Keratinocyte (primary cell): Measurements from ENCODE around the gene ABCA7. TPM values are rescaled to one million over a fixed set of nuclear protein-coding genes. Genes with fewer than 3 reads are reported as not detected.

Experiments
- DNase-seq: peaks from one replicate; pipeline ENCODE4 v3.0.0-alpha.2; 2011; ENCODE audit warnings: low read depth, missing footprints, low spot score
- FAIRE-seq: peaks from 2 replicates; lab custom pipeline; 2011; peaks lifted over from hg19 to GRCh38; lab: Jason Lieb, UNC
- H2AFZ ChIP-seq: 2 replicates; pipeline ENCODE4 v1.6.0; 2012; ENCODE audit warnings: low read length, control low read depth, inconsistent platforms; ENCODE audit not compliant: control insufficient read depth
- H3K27ac ChIP-seq: 2 replicates; pipeline ENCODE4 v1.5.1; 2011; ENCODE audit warnings: low read length; ENCODE audit not compliant: control insufficient read depth, insufficient read depth
- H3K27me3 ChIP-seq: 3 replicates; pipeline ENCODE4 v1.6.0; 2011; ENCODE audit warnings: low read length; ENCODE audit not compliant: control insufficient read depth, insufficient read depth; ENCODE audit errors: extremely low read depth
- H3K36me3 ChIP-seq, 2 experiments: 2 replicates in 1 of 2; 3 replicates in 1 of 2; pipeline ENCODE4 v1.5.1; 2011; ENCODE audit warnings: low read length in 2 of 2, mild to moderate bottlenecking in 1 of 2; ENCODE audit not compliant: control insufficient read depth in 2 of 2, insufficient read depth in 2 of 2; ENCODE audit errors: extremely low read depth in 1 of 2
- H3K4me1 ChIP-seq: 3 replicates; pipeline ENCODE4 v1.5.1; 2011; ENCODE audit warnings: low read length; ENCODE audit not compliant: control insufficient read depth, insufficient read depth; ENCODE audit errors: extremely low read depth
- H3K4me2 ChIP-seq: 3 replicates; pipeline ENCODE4 v1.6.0; 2011; ENCODE audit warnings: low read depth, low read length; ENCODE audit not compliant: control insufficient read depth, insufficient read depth; ENCODE audit errors: extremely low read depth
- H3K4me3 ChIP-seq, 3 experiments: fragments of 200-600 bp in 1 of 3; sonication (generic) in 1 of 3; 2 replicates in 2 of 3; 3 replicates in 1 of 3; pipeline ENCODE4 v1.5.1; 2011 to 2016; ENCODE audit warnings: low read length in 3 of 3, mild to moderate bottlenecking in 3 of 3, control low read depth in 2 of 3, inconsistent platforms in 1 of 3, low read depth in 1 of 3, mixed read lengths in 1 of 3, mixed run types in 1 of 3, moderate library complexity in 1 of 3; ENCODE audit not compliant: control insufficient read depth in 2 of 3, insufficient read depth in 2 of 3; ENCODE audit errors: extremely low read depth in 1 of 3
- H3K79me2 ChIP-seq: 2 replicates; pipeline ENCODE4 v1.6.0; 2012; ENCODE audit warnings: low read length; ENCODE audit not compliant: control insufficient read depth, insufficient read depth
- H3K9ac ChIP-seq: 3 replicates; pipeline ENCODE4 v1.6.0; 2011; ENCODE audit warnings: low read length; ENCODE audit not compliant: control insufficient read depth, insufficient read depth; ENCODE audit errors: extremely low read depth
- H3K9me1 ChIP-seq: 3 replicates; pipeline ENCODE4 v1.6.0; 2011; ENCODE audit warnings: low read length; ENCODE audit not compliant: control insufficient read depth, insufficient read depth; ENCODE audit errors: extremely low read depth
- H3K9me3 ChIP-seq: 2 replicates; pipeline ENCODE4 v1.5.1; 2012; ENCODE audit warnings: low read depth, low read length; ENCODE audit not compliant: control insufficient read depth
- H4K20me1 ChIP-seq: 3 replicates; pipeline ENCODE4 v1.6.0; 2011; ENCODE audit warnings: low read length; ENCODE audit not compliant: control insufficient read depth, insufficient read depth; ENCODE audit errors: extremely low read depth
- CTCF ChIP-seq, 3 experiments: IDR thresholded peaks in 1 of 3; conservative IDR thresholded peaks in 1 of 3; optimal IDR thresholded peaks in 1 of 3; 2 replicates in 2 of 3; 3 replicates in 1 of 3; pipeline versions ENCODE3 to v1.5.1; 2011; ENCODE audit warnings: low read length in 3 of 3, mild to moderate bottlenecking in 3 of 3, moderate library complexity in 2 of 3, control low read depth in 1 of 3, inconsistent platforms in 1 of 3; ENCODE audit not compliant: insufficient read depth in 2 of 3; ENCODE audit errors: extremely low read depth in 1 of 3
- EZH2 ChIP-seq: IDR thresholded peaks from one replicate; pipeline ENCODE4 v1.6.1; 2012; ENCODE audit warnings: inconsistent platforms, mild to moderate bottlenecking, low read length, moderate library complexity
- dilution Hi-C: fragments of 300-500 bp; cut with MboI; formaldehyde crosslinking; loops from one replicate; pipeline ENCODE4 v1.7.0; 2020; ENCODE audit warnings: low sequenced_read_pairs; ENCODE audit not compliant: extremely low pct_ligation_motif_present
- polyA plus RNA-seq, 5 experiments: library from polyadenylated mRNA; depleted of rRNA in 3 of 5; stranded (reverse) in 3 of 5; stranded (forward) in 1 of 5; unstranded in 1 of 5; fragments of >200 nt; gene quantifications; 1 replicate in 1 of 5; 2 replicates in 3 of 5; 3 replicates in 1 of 5; pipeline versions ENCODE4 v1.2.1 to v1.2.3, GENCODE V29; 2011 to 2012; ENCODE audit warnings: missing spikeins in 2 of 5, low read depth in 1 of 5, low replicate concordance in 1 of 5

ABCA7 gene
- polyA plus RNA-seq, 1 donor (not counting 4 experiments of a cell fraction or from before 2014, with no cell fraction given) = 7.4 TPM

DNA sequence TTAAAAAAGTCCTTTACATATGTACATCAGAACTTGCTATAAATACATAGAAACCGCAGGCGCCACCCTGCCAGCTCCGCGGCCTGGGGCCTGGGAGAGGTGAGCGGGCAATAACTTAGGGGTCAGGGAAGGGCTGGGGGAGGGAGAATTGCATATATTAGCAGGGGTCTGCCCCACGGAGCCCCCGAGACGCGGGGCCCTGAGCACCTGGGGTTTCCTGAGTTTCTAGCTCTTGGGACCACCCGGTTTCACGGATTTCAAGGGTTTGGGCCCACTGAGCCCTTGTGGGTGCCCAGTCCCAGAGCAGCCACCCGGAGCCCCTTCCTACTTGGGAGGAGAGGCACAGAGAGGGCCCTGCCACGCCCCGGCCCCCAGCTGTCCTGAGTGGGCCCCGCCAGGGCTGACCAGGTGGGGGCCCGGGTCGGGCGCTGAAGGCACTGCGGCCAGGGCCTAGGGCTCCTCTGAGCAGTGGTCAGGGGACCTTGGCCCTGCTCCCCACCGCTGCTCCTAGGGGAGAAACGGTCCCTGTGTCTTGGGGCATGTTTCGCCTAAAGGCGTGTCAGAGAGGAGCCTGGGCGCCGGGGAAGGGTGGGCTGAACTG is 67.9 kb downstream of the ABCA7 start:
- FAIRE-seq (no peak), DNase-seq (no peak)
- dilution Hi-C loops = no loop called here
- no peaks in the 10 kb centered on the region for H4K20me1 ChIP-seq
- TF ChIP-seq EZH2 (no peak), CTCF (optimal IDR thresholded peaks at IDR 0.05 in 1 of 3, IDR thresholded peaks at IDR 0.05 in 1 of 3, conservative IDR thresholded peaks at IDR 0.05 in 1 of 3; ENCODE audit: extremely low read depth in 1 of 3, insufficient read depth in 2 of 3, low read length in 3 of 3) (no peak)
- H3K36me3 ChIP-seq = peaks cover 12 to 13% of the 10 kb centered on the region in 2 experiments
- H3K27ac ChIP-seq = no peak overlapping the region
- no peaks in the 10 kb centered on the region for H3K27me3 ChIP-seq
- no peaks in the 10 kb centered on the region for H3K9me1 ChIP-seq
- H3K4me1 ChIP-seq = peaks cover 16% of the 10 kb centered on the region
- no peaks in the 10 kb centered on the region for H3K9me3 ChIP-seq
- H3K4me3 ChIP-seq = no peak overlapping the region
- no peak overlapping the region for H3K4me2 ChIP-seq
- peaks cover 2% of the 10 kb centered on the region for H3K79me2 ChIP-seq
- no peak overlapping the region for H2AFZ ChIP-seq
- H3K9ac ChIP-seq = no peak overlapping the region

- Histone ChIP-seq H3K9me1 (no peaks in the 10 kb centered on the region), H3K27me3 (no peaks in the 10 kb centered on the region), H4K20me1 (peaks cover 1% of the 10 kb centered on the region), H3K9ac (no peak overlapping the region), H3K4me2 (no peak overlapping the region), H3K9me3 (no peaks in the 10 kb centered on the region), H3K4me1 (peaks cover 9% of the 10 kb centered on the region), H3K36me3 (peaks cover 12 to 17% of the 10 kb centered on the region in 2 experiments), H3K79me2 (peaks cover 2% of the 10 kb centered on the region), H3K4me3 (no peak overlapping the region), H3K27ac (no peak overlapping the region), H2AFZ (no peak overlapping the region)
- dilution Hi-C loops = no loop called here
- TF ChIP-seq CTCF (optimal IDR thresholded peaks at IDR 0.05 in 1 of 3, IDR thresholded peaks at IDR 0.05 in 1 of 3, conservative IDR thresholded peaks at IDR 0.05 in 1 of 3; ENCODE audit: extremely low read depth in 1 of 3, insufficient read depth in 2 of 3, low read length in 3 of 3) = no peak
- TF ChIP-seq EZH2 = no peak
- FAIRE-seq (no peak), DNase-seq (no peak)
These were observed 68.6 kb downstream of the ABCA7 start for GRCh38 chr19:1108291-1109031.
